ENCODE data around the gene ABTB2.

ABTB2 gene

DNA sequence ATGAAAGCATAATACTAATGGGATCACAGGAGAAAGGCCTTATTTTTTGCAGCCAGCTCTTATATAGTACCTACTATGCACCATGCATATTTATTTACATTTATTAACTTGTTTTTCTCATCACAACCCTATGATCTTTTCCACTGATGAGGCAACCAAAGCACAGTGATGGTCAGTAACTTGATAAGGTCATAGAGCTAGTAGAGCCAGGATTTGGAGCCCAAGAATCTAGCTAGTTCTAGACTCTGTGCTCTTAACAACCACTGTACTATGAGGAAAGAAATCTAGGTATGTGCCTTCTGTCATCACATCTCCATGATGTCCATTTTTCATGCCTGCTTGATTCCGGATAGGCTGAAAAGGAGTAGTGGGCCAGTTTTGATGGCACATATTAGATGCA, 24.0 kb upstream of the ABTB2 start:
- no peak for TF ChIP-seq EZH2 (IDR thresholded peaks at IDR 0.05; ENCODE audit: borderline replicate concordance, low read depth, low read length, severe bottlenecking)
- TF ChIP-seq, protein P1, sequence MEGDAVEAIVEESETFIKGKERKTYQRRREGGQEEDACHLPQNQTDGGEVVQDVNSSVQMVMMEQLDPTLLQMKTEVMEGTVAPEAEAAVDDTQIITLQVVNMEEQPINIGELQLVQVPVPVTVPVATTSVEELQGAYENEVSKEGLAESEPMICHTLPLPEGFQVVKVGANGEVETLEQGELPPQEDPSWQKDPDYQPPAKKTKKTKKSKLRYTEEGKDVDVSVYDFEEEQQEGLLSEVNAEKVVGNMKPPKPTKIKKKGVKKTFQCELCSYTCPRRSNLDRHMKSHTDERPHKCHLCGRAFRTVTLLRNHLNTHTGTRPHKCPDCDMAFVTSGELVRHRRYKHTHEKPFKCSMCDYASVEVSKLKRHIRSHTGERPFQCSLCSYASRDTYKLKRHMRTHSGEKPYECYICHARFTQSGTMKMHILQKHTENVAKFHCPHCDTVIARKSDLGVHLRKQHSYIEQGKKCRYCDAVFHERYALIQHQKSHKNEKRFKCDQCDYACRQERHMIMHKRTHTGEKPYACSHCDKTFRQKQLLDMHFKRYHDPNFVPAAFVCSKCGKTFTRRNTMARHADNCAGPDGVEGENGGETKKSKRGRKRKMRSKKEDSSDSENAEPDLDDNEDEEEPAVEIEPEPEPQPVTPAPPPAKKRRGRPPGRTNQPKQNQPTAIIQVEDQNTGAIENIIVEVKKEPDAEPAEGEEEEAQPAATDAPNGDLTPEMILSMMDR (IDR thresholded peaks at IDR 0.05; ENCODE audit: borderline replicate concordance, extremely low read depth, low read length, poor library complexity, severe bottlenecking): no peak
- no peaks in the 10 kb centered on the region for H4K20me1 ChIP-seq (ENCODE audit: insufficient read depth, low read length)
- DNase-seq (no peak), ATAC-seq (ENCODE audit: insufficient read depth, low read depth) (no peak)
- H3K27ac ChIP-seq (ENCODE audit: low read length): no peak overlapping the region
- H3K4me2 ChIP-seq (ENCODE audit: insufficient read depth, low read length): no peak overlapping the region
- H3K9ac ChIP-seq (ENCODE audit: low read depth, low read length): no peak overlapping the region
- peaks cover 13% of the 10 kb centered on the region for H3K9me3 ChIP-seq (ENCODE audit: insufficient read depth, low read length, severe bottlenecking)
- H3K27me3 ChIP-seq (ENCODE audit: insufficient read depth, low read length, poor library complexity): peaks cover 3% of the 10 kb centered on the region
- H3K36me3 ChIP-seq (ENCODE audit: insufficient read depth, low read length): no peaks in the 10 kb centered on the region
- H3K4me1 ChIP-seq (ENCODE audit: insufficient read depth, low read length): no peaks in the 10 kb centered on the region
- no peak overlapping the region for H2AFZ ChIP-seq (ENCODE audit: low read depth, low read length)
- H3K4me3 ChIP-seq (ENCODE audit: low read depth in 1 of 2, low read length in 2 of 2): no peak overlapping the region
- H3K79me2 ChIP-seq (ENCODE audit: insufficient read depth, low read length): no peaks in the 10 kb centered on the region

DNA sequence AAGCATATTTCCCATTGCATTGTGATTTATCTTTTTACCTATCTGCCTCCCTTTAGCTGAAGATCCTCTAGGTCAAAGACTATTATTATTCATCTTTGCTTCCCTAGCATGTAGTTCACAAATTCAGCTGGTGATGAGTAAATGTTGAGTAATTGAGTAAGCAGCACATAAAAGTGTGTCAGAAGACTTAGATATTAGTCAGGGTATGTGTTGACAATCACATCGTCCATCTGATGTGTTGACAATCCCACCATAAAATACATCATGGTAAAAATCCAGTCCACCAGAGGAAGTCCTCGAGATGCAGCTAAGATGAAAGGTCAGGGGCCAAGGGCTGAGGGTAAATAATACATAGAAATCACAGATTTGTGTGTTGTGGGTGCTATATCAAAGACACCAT, 22.9 kb upstream of the ABTB2 start:
- Histone ChIP-seq H3K79me2 (ENCODE audit: insufficient read depth, low read length) (no peaks in the 10 kb centered on the region), H3K4me2 (ENCODE audit: insufficient read depth, low read length) (no peak overlapping the region), H3K4me1 (ENCODE audit: insufficient read depth, low read length) (no peaks in the 10 kb centered on the region), H4K20me1 (ENCODE audit: insufficient read depth, low read length) (no peaks in the 10 kb centered on the region), H3K9ac (ENCODE audit: low read depth, low read length) (no peak overlapping the region), H3K36me3 (ENCODE audit: insufficient read depth, low read length) (no peaks in the 10 kb centered on the region), H2AFZ (ENCODE audit: low read depth, low read length) (no peak overlapping the region), H3K27ac (ENCODE audit: low read length) (no peak overlapping the region), H3K9me3 (ENCODE audit: insufficient read depth, low read length, severe bottlenecking) (peaks cover 17% of the 10 kb centered on the region), H3K27me3 (ENCODE audit: insufficient read depth, low read length, poor library complexity) (peaks cover 3% of the 10 kb centered on the region), H3K4me3 (ENCODE audit: low read depth in 1 of 2, low read length in 2 of 2) (no peak overlapping the region)
- ATAC-seq (ENCODE audit: insufficient read depth, low read depth) (no peak), DNase-seq (no peak)
- TF ChIP-seq, protein P1 (IDR thresholded peaks at IDR 0.05; ENCODE audit: borderline replicate concordance, extremely low read depth, low read length, poor library complexity, severe bottlenecking): no peak
- TF ChIP-seq EZH2 (IDR thresholded peaks at IDR 0.05; ENCODE audit: borderline replicate concordance, low read depth, low read length, severe bottlenecking): no peak

DNA sequence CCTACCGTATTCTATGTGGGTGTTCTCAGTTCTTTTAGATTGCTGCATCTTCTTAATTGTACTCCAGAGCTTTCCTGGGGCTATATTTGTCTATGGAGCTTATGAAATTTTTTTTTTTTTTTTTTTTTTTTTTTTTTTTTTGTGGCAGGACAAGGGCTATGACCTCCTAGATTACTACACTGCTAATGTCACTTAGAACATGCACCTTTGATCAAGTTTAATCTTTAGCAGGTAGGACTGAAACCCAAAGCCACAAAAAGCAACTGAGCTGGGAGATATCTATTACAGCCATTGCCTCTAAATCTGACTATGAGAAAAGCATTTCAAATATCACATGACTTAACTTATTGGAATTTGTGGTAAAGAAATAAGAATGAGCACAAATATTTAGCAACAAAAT, 21.7 kb upstream of the ABTB2 start:
- no peaks in the 10 kb centered on the region for H3K36me3 ChIP-seq (ENCODE audit: insufficient read depth, low read length)
- no peak overlapping the region for H3K4me2 ChIP-seq (ENCODE audit: insufficient read depth, low read length)
- H3K27ac ChIP-seq (ENCODE audit: low read length): no peak overlapping the region
- no peak overlapping the region for H3K4me3 ChIP-seq (ENCODE audit: low read depth in 1 of 2, low read length in 2 of 2)
- no peak overlapping the region for H3K9ac ChIP-seq (ENCODE audit: low read depth, low read length)
- no peaks in the 10 kb centered on the region for H3K79me2 ChIP-seq (ENCODE audit: insufficient read depth, low read length)
- no peaks in the 10 kb centered on the region for H4K20me1 ChIP-seq (ENCODE audit: insufficient read depth, low read length)
- DNase-seq (no peak), ATAC-seq (ENCODE audit: insufficient read depth, low read depth) (no peak)
- no peaks in the 10 kb centered on the region for H3K4me1 ChIP-seq (ENCODE audit: insufficient read depth, low read length)
- peaks cover 3% of the 10 kb centered on the region for H3K27me3 ChIP-seq (ENCODE audit: insufficient read depth, low read length, poor library complexity)
- H3K9me3 ChIP-seq (ENCODE audit: insufficient read depth, low read length, severe bottlenecking): peaks cover 17% of the 10 kb centered on the region
- no peak overlapping the region for H2AFZ ChIP-seq (ENCODE audit: low read depth, low read length)
- TF ChIP-seq EZH2 (IDR thresholded peaks at IDR 0.05; ENCODE audit: borderline replicate concordance, low read depth, low read length, severe bottlenecking): no peak
- TF ChIP-seq, protein P1 (IDR thresholded peaks at IDR 0.05; ENCODE audit: borderline replicate concordance, extremely low read depth, low read length, poor library complexity, severe bottlenecking): no peak

DNA sequence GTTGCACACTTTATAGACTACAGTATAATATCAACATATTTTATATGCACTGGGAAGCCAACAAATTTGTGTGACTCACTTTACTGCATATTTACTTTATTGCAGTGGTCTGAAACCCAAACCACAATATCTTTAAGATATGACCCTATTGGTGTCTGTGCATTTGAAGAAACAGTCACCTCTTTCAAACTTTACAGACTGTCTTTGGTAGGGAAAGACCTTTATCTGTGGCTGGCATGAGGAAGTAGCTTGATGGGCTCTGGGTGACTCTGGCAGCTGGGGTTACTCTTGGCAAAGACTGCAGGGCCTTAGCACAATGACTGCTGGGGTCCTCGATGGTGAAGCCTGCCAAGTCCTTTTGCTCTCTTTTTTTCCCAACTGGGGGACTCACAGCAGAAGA, 21.3 kb upstream of the ABTB2 start:
- no peak overlapping the region for H3K4me2 ChIP-seq (ENCODE audit: insufficient read depth, low read length)
- H3K9me3 ChIP-seq (ENCODE audit: insufficient read depth, low read length, severe bottlenecking): peaks cover 17% of the 10 kb centered on the region
- no peak overlapping the region for H3K27ac ChIP-seq (ENCODE audit: low read length)
- no peak overlapping the region for H3K9ac ChIP-seq (ENCODE audit: low read depth, low read length)
- no peaks in the 10 kb centered on the region for H3K79me2 ChIP-seq (ENCODE audit: insufficient read depth, low read length)
- peaks cover 3% of the 10 kb centered on the region for H3K27me3 ChIP-seq (ENCODE audit: insufficient read depth, low read length, poor library complexity)
- no peak for DNase-seq
- H3K4me1 ChIP-seq (ENCODE audit: insufficient read depth, low read length): no peaks in the 10 kb centered on the region
- H4K20me1 ChIP-seq (ENCODE audit: insufficient read depth, low read length): no peaks in the 10 kb centered on the region
- H3K36me3 ChIP-seq (ENCODE audit: insufficient read depth, low read length): no peaks in the 10 kb centered on the region
- H3K4me3 ChIP-seq (ENCODE audit: low read depth in 1 of 2, low read length in 2 of 2): no peak overlapping the region
- TF ChIP-seq EZH2 (IDR thresholded peaks at IDR 0.05; ENCODE audit: borderline replicate concordance, low read depth, low read length, severe bottlenecking): no peak
- TF ChIP-seq, protein P1 (IDR thresholded peaks at IDR 0.05; ENCODE audit: borderline replicate concordance, extremely low read depth, low read length, poor library complexity, severe bottlenecking): no peak
- ATAC-seq (ENCODE audit: insufficient read depth, low read depth): no peak
- no peak overlapping the region for H2AFZ ChIP-seq (ENCODE audit: low read depth, low read length)

Data from DND-41 (cell line).